Measurements from ENCODE around the gene RWDD4.

RWDD4 gene

DNA sequence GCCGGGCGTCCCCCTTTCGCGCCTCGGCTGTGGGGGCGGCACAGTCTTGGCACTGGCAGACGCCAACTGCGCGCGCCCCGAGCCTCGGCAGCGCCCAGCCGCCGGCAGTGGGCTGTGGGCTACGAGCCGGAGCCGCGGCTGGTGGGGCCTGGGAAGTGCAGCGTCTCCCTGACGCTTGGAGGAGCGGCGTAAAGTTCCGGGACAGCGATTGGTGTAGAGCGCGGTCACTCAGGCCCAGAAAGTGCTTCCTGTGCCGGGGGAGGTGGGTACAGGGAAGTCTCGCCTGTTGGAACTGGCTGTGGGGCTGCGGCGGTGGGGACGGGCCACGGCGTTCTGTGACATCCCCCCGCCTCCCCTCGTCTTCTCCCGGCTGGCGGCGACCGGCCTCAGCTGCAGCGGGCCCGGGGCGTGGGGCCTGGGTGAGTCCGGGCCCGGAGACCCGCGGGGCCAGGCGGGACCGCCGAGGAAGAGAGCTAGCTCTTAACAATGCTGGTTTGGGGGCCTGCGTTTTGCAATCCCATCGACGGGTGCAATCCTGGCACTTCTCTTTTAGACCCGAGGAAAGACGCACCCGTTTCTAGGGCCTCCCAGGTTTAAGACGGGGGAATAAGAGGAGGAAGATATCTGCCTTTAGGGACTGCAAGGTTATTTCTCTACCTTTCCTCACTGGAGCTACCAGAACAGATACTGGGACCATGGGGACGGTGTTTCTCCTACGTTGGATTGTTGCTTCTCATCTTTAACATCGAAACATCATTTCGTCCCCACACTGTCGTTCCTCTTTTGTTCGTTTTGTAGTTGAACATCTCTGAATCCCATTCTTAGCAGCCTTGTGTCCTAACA is at the start of gene RWDD4, which contains the start of gene TRAPPC11:
Gene RWDD4, minus strand, starts transcription at position 157 of the 843 bp plus-strand sequence. CDS start 233 bp downstream, outside the sequence.
Gene TRAPPC11, plus strand, starts transcription at position 265 of the 843 bp plus-strand sequence. CDS start 4,575 bp downstream, outside the sequence.
- DNase-seq (ENCODE audit: low spot score), result peak; percentile 97

DNA sequence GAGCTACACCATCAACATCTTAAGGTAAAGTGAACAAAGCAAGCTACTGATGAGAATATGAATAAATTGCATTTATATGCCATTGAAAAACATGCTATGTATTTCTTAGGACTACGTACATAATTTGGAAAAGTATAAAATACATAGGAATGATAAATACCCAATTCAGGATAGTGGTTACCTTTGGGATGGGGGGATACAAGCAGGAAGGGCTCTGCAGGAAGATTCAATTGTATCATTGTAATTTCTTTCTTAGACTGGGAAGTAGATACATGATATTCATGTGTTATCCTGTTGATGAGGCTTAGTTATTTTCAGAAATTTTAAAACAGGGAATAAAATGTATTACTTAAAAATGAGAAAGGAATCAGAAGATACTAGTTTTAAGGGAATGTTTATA is 43.5 kb upstream of the RWDD4 start:
- DNase-seq (ENCODE audit: low spot score), result no peak

DNA sequence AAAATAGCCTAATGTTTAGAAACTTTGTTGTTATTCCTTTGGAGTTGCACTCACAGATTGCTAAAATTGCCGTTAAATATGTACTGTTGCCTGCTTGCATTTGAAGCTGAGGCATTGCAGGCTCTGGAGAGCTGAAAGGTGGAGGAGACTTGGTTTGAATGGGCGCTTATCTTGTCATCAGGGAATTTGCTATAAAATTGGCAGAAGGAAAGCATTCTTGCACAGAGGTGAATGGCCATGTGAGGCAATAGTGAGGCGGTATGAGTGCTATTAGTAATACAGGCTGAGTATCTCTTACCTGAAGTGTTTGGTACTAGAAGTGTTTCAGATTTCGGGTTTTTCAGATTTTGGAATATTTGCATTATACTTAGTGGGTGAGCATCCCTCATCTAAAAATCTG is 41.4 kb upstream of the RWDD4 start:
- DNase-seq (ENCODE audit: low spot score), result no peak

DNA sequence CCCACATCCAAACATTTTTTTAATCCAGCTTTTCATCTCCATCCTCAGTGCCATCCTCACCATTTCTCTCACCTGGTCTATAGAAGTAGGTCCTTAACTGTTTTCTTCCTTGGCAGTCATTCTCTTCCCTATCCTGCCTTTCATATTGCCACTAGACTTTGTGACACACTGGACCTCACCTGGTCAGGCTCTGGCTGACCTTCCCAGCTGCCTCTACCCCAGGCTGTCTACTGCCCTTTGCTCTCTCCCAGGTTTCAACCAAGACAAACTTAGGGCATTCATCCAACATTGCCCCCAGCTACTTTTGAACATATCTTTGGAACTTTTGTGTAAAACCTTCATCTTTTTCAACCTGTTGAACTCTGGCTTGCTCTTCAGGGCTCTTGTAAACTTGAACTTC is 39.9 kb upstream of the RWDD4 start:
- no peak for DNase-seq (ENCODE audit: low spot score)

DNA sequence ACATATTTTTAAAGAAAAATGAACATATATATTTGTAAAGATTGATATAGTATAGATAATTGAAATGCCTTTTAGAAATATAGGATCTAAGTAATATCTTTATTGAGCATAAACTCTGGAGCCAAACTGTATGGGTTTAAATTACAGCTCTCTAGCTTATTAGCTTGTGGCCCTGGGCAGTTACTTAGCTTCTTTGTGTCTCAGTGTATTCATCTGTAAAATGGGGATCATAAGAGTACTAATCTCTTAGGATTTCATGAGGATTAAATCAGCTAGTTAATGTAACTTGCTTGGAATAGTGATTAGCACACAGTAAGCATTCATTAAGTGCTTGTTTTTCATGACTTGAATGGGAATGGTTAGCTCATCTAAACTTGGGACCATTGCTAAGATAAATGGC is 32.9 kb upstream of the RWDD4 start:
- DNase-seq (ENCODE audit: low spot score), result no peak

DNA sequence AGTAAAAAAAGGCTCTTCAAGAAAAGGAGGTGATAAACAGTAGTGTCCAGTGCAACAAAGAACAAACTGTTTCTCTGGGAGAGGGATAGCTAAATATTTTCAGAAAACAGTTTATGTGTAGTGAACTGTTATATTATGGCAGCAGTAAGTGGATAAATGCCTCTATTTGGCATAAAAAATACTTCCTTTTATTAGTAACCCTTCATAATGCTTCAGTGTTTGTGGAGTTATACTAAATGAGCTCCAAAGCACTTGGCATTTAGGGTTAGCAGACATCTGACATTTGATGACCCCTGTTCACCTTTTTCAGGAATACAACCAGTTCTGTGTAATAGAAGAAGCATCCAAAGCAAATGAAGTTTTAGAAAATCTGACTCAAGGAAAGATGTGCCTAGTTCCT is 32.0 kb upstream of the RWDD4 start:
- DNase-seq (ENCODE audit: low spot score), result no peak

DNA sequence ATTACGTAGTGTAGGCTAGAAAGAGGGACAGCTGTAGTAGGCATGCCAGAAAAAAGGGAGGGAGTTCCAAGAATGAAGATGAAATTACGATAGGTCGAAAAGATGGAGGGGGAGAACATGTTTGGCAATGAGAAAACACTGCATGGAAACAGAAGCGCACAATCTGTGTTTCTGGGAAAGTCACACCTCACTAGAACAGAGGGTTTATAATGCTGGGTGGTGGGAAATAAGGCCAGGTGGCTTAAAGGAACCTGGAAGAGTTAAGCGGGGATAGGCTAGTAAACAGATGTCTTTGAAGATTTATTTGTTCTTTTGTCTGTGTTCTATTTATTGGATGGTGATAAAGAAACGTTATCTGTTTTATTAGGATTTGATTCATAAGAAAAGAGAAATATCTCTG is 29.2 kb upstream of the RWDD4 start:
- DNase-seq (ENCODE audit: low spot score), result no peak

DNA sequence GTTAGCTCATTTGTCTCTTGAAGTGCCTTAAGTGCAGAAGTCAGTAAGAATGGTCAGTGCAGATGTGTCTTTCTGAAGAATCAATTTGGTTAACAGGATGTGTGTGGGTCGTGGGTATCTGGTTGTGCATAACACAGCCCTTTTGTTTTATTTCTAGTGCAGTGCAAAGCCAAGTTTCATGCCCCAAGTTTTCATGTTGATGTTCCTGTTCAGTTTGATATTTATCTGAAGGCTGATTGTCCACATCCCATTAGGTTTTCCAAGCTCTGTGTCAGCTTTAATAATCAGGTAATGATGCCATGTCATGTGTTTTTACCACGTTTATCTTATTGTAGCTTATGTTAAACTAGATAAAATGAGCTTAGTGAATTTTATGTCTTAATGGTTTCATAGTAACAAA is 27.5 kb upstream of the RWDD4 start:
- DNase-seq (ENCODE audit: low spot score), result no peak

DNA sequence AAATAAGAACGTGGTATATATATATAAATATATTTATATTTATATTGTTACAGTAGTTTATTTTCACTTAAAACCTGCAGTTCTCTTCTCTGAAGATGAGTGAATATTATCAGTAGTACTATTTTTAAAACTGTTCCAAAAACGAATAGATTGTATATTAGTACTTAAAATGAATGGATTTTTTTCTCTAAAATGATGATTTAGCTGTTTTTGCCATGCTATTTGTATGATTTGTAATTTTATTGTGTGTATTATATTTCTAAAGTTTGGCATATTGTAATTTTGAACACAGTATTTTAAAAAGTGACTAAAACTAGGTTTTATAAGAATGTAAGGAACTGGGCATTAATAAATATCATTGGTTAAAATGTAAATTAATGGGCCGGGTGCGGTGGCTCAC is 22.1 kb upstream of the RWDD4 start:
- no peak for DNase-seq (ENCODE audit: low spot score)

DNA sequence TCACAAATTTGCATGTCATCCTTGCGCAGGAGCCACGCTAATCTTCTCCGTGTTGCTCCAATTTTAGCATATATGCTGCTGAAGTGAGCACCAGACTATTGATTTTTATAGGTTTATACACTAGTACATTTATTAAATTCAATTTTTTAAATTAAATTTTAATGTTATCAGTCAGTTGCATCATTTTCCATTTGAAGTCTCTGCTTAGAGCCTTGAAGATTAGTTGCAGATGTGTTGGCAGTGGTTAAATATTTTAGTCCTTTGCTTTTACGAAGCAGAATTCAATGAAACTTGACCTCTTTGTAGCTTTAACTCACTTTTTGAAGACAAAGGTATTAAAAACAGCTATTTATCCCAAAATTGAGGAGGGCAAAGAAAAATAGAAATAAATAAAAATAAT is 16.6 kb upstream of the RWDD4 start:
- no peak for DNase-seq (ENCODE audit: low spot score)

DNA sequence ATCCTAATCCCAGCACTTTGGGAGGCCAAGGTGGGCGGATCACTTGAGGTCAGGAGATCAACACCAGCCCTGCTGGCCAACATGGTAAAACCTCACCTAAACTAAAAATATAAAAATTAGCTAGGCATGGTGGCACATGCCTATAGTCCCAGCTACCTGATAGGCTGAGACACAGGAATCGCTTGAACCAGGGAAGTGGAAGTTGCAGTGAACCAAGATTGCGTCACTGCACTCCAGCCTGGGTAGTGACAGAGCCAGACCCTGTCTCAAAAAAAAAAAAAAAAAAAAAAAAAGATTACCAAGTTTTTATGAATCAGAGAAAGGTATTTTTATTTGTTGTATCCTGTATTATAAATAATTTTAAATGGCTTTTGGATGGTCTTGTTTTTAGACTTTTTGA is 15.2 kb upstream of the RWDD4 start:
- no peak for DNase-seq (ENCODE audit: low spot score)

DNA sequence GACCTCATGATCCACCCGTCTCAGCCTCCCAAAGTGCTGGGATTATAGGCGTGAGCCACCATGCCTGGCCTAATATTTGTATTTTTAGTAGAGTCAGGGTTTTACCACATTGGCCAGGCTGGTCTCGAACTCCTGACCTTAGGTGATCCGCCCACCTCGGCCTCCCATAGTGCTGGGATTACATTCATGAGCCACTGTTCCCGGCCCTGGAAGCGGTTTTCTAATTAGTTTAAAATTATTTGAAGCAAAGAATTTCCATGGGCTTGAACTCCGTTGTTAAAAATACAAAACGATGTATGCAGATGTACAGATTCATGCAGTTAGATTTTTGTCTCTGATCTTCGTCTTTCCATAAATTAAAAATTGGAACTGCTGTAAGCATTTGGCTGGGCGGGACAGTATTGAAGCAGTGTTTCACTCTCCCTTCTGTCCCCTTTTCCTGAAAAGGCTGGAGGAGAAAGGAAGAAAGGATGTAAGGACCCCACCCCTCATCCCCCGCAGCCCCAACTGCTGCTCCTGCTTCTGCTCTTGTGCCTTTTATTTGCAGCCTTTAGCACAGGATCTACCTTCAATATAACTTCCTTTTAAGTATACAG is 12.1 kb upstream of the RWDD4 start:
- DNase-seq (ENCODE audit: low spot score), result no peak

DNA sequence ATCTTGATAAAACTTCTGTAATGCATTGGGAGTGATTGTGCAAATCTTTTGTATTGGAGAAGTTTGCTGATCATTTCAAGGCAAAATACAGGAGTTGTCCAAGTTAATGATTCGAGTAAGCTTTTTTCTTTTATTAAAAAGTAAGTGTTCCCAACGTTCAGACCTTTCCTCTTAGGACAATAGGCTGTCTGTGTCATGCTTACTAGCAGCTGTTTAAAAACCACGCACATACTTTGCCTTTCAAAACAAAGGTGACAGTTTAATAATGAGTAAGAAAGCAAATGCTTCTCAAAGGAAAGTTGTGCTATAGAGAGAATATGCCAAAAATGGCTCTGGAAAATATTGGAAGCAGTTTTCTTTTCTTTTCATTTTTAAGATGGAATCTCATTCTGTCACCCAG is 11.3 kb upstream of the RWDD4 start:
- DNase-seq (ENCODE audit: low spot score), result no peak

DNA sequence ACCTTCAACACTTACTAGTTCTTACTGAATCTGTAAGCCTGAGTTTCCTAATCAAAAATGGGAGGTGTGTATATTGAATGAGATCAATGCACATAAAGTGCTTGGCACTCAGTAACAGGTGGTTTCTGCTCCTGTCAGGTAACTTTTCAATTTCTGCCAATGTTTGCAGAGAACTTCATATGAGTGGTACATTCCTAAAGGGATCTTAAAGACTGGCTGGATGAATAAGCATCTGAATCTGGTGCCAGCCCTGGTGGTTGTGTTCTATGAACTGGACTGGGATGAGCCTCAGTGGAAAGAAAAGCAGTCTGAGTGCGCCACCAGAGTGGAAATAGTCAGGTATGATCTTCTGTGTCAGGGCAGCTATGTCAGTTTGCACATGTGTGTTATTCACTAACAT is 7.1 kb upstream of the RWDD4 start:
- no peak for DNase-seq (ENCODE audit: low spot score)

DNA sequence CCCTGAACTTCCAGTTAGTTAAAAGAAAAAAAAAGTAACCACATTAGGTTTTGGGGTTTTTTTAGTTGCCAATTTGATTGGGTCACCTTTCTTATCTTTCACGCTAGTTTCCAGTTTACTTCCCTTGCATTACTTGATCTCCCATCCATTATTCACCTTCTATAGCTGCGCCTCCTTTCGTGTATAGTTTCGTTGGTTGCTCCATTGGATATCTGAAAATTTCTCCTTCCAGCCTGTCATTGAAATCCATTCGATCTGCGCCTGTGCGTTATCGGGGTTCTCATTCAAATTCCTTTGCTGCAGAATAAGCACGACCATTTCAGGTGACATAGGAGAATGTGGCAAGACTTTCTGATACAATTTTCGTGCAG is 872 bp upstream of the RWDD4 start:
- DNase-seq (ENCODE audit: low spot score), result no peak

DNA sequence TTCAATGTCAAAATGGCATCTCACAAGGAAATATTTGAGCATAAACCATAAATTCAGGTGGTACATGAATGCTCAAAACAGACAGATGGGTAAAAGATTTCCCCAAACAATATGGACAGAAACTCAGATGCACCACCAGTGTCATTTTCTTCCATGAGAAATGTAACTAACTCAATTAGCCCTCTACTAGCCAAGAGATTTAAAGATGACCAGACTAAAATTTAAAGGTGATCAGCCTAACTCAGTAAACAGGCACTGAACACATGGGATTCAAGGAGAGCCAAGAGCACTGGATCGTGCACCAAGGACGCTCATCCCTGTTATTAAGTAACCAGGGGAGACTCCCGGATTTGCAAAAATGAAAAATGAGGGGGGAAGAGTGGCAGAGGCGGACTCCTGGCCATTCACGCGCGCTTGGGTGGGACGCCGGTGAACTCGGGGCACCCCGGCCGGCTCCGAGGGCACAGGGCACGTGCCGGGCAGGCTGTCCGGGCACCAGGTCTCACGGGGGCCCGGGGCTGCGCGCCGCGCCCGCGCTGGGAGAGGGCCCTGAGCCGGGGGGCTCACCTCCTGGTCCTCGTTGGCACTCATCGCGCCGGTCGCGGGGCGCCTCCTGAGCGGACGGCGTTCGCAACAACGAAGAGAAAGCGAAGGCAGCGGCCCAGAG is 490 bp downstream of the RWDD4 start:
- peak; percentile 62 for DNase-seq (ENCODE audit: low spot score)

DNA sequence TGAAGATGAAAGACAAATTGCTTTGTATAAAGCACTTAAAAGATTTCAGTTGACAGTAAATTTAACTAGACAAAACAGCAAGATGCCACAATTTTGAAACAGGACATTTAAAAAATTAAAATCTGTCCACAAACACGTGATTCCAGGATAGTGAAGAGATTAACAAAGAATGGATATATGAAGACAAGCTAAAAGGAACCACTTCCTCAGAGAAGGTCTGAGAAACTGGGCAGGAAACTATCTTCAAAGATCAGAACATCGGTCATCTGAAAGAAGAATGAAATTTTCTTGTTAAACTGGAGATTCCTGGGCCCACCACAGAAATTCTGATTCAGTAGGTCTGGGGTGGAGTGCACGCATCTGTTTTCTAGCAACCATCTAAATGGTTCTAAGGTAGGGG is 1.4 kb downstream of the RWDD4 start:
- no peak for DNase-seq (ENCODE audit: low spot score)

DNA sequence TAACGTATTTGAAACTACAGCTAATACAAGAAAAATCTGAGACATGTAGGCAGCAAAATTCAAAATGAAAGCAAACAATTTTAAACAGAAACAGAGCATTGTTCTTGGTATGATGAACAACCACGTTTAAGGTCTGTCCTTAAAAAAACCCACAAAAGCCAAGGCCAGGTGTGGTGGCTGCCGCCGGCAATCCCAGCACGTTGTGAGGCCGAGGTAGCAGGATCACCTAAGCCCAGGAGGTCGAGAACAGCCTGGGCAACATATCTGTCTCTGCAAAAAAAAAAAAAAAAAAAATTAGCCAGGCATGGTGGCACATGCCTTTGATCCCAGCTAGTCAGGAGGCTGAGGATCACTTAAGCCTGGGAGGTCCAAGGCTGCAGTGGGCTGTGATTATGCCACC is 13.7 kb downstream of the RWDD4 start:
- no peak for DNase-seq (ENCODE audit: low spot score)

DNA sequence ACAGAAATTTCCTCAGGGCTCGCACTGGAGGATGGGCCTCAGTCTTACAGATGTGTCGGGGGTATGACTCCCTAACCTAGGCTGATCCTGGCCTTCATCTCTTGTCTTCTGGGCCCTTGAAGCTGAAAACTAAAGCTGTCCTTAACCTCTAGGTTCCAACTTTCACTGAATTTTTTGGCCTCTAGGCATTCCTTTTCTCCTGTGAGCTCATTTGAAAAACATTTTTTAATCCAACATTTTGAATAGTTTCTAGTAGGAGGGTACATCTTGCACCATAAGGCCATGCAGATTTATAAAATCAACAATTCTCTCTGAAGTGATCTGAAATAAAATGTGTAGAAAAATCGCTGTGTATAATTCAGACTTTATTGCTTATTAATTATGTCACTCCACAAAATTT is 19.7 kb downstream of the RWDD4 start:
- DNase-seq (ENCODE audit: low spot score), result no peak

DNA sequence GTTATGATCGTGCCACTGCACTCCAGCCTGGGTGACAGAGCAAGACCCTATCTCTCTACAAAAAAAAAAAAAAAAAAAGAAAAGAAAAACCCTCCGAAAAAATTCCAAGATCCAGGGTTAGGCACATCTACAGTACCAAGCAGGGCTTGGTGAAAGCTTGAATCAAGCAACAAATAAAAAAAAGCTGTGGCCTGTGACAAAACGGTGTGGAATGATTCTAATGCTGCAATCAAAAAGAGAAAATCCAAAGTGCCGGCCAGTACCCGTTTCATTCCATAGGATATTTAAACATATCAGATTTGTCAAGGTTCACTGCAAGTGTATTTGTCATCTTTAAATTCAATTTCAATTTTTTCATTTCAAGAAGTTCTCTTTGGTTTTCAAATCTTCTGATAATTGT is 20.5 kb downstream of the RWDD4 start:
- DNase-seq (ENCODE audit: low spot score), result no peak

DNA sequence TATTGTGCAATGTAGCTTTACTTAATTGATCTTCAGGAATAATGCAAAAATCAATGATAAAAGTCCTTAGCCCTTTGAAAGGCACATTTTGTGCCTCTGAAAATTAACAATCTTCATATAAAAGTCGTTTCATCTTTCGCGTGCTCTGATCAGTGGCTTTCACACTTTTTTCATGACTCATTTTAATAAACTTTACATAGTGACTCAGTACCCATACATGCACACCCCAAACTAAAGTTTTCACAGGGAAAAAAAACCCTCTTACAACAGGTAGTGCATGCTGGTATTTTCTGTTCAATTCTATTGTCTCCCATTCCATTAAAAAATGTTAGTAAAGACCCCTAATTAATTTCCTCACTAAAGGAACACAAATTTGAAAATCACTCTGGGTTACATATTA is 21.5 kb downstream of the RWDD4 start:
- DNase-seq (ENCODE audit: low spot score), result no peak

DNA sequence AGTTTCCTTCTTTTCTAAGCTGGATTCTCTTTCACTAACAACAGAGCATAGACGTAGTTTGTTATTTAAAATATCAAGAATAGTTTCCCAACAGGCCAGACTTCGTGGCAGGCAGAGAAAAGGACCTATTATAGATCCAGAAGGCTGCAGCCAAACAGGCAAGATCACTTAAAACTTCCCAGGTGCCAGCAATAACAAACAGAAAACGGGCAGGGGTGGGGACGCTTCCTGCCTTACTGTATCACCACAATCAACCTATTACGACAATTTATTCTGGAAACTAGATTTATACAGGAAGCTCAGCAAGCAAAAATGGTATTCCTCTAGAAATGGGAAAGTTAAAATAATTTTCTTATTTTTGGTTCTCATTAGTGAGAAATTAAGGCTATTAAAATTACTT is 22.1 kb downstream of the RWDD4 start:
- no peak for DNase-seq (ENCODE audit: low spot score)

DNA sequence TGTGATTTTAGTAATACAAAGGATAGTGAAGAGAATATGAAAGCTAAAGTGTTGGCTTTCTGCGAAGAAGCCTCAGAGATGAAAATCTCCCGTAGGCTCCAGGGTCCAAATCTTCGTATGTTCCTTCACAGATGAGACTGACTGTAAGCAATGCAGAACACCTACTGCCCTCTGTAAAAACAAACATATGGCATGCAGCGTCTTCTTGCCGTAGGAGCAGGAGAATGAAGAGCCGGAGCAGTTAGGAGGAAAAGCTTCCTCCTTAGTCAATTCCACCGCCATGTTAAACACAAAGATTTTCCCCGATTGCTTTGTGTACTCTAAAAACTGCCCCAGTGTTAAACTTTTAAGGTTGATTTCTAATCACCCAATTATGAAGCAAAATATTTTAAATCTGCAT is 22.5 kb downstream of the RWDD4 start:
- no peak for DNase-seq (ENCODE audit: low spot score)
